Esophagus muscularis mucosa (tissue), 4 donors: ENCODE data around the gene ABCD3. TPM values are rescaled to one million over a fixed set of nuclear protein-coding genes. Genes with fewer than 3 reads are reported as not detected.

Source experiments
- DNase-seq: peaks from one replicate; pipeline ENCODE4 v3.0.0-alpha.2; 2017; ENCODE audit errors: extremely low spot score
- H3K27ac ChIP-seq, 4 donors: fragments of 200-600 bp; sonication (generic); replicated peaks in 1 of 4; 1 replicate in 3 of 4; 2 replicates in 1 of 4; pipeline ENCODE4 v1.5.1; 2016 to 2019; ENCODE audit warnings: mild to moderate bottlenecking in 1 of 4
- H3K27me3 ChIP-seq, 4 donors: fragments of 200-600 bp; sonication (generic); one replicate each; pipeline versions ENCODE4 v1.5.1 to v1.6.0; 2016 to 2019
- H3K36me3 ChIP-seq, 4 donors: fragments of 200-600 bp; sonication (generic); one replicate each; pipeline ENCODE4 v1.5.1; 2016 to 2019
- H3K4me1 ChIP-seq, 4 donors: fragments of 200-600 bp; sonication (generic); one replicate each; pipeline ENCODE4 v1.5.1; 2016 to 2019
- H3K4me3 ChIP-seq, 4 donors: fragments of 200-600 bp; sonication (generic); 1 replicate in 2 of 4; 2 replicates in 2 of 4; pipeline ENCODE4 v1.5.1; 2016 to 2019; ENCODE audit warnings: mild to moderate bottlenecking in 4 of 4, moderate library complexity in 1 of 4
- H3K9me3 ChIP-seq, 4 donors: fragments of 200-600 bp; sonication (generic); 1 replicate in 3 of 4; 2 replicates in 1 of 4; pipeline ENCODE4 v1.5.1; 2016 to 2019
- EP300 ChIP-seq: sonication (generic); formaldehyde crosslinking; IDR thresholded peaks from one replicate; pipeline ENCODE4 v1.6.1; 2017; ENCODE audit warnings: antibody characterized with exemption
- POLR2A ChIP-seq: fragments of 450-650 bp; IDR thresholded peaks from one replicate; pipeline ENCODE4 v1.6.1; 2017; ENCODE audit warnings: antibody characterized with exemption, moderate library complexity, mild to moderate bottlenecking, low read depth
- POLR2AphosphoS5 ChIP-seq, 2 donors: sonication (generic); formaldehyde crosslinking; IDR thresholded peaks; one replicate each; pipeline ENCODE4 v1.6.1; 2017; ENCODE audit warnings: antibody characterized with exemption in 2 of 2
- WGBS: methylation state at CpG from one replicate; pipeline ENCODE4 v1.1.5; 2018; 5-methylcytosine and 5-hydroxymethylcytosine counted together
- intact Hi-C: fragments of 100-400 bp; cut with DNase I; formaldehyde crosslinking; loops from one replicate; pipeline ENCODE4 v1.15.1; 2023
- total RNA-seq, 4 donors: library from RNA; depleted of rRNA; stranded (reverse); fragments of >200 nt; gene quantifications; one replicate each; pipeline versions ENCODE4 v1.1.0 to v1.2.1, GENCODE V29; 2016
- TF ChIP-seq, protein P1 (sequence below), 3 experiments: fragments of 200-600 bp in 2 of 3; fragments of 450-650 bp in 1 of 3; sonication (generic) in 2 of 3; IDR thresholded peaks; one replicate each; pipeline ENCODE4 v1.5.1; 2017 to 2019; ENCODE audit warnings: antibody characterized with exemption in 3 of 3, mild to moderate bottlenecking in 2 of 3, moderate library complexity in 1 of 3

ABCD3 gene
- total RNA-seq, 4 donors from 2014 or later = 25.0 to 59.4 (median 27.9) TPM

DNA sequence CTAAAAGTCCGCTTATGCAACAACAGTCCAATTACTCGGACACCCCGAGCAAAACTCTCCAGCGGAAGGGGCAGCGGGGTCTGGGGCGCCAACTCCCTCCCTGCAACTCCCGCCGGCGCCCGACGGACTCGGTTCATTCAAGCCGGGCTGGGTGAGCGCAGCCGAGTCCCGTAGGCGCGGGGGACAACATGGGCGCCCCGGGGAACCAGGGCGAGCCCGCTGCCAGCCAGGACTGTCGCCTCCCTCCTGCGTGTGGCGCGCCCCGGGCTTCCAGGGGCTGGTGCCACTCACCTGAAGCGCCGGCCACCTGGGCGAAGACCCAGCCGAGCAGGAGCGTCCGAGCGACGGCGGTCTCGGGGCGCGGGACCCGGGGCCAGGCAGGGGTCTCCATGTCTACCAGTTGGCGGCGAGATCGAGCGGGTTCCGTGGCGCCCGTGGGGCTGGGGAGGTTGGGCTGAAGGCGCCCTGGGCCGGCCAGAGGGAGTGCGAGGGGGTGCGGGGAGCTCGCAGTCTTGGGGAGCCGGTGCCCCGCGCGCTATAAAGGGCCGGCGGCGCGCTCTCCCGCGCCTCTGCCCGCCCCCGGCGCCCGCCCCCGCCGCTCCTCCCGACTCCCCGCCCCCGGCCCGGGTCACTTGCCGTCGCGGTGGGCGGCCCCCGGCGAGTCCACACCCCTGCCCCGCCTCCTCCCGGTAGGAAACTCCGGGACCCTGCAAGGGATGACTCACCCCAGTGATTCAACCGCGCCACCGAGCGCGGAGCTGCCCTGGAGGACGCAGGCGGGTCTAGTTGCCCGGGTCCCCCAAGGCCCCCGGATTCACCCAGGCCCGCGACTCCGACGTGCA lies 123.3 kb downstream of the ABCD3 start, which contains the start of gene F3:
Gene F3, minus strand, starts transcription at position 514 of the 842 bp plus-strand sequence. Its CDS starts 123 bp downstream, at position 391.
- peak; percentile 94 for DNase-seq
- peak within 1 kb of the TSS; percentile 63 to 88 (median 74) for H3K4me3 ChIP-seq
- 1% methylated on average over 15 of the region's 94 CpGs for WGBS
- peaks cover 0 to 7% (median 0%) of the 10 kb centered on the region in 4 donors for H3K27me3 ChIP-seq
- no peaks in the 10 kb centered on the region for H3K36me3 ChIP-seq
- H3K4me1 ChIP-seq = peaks cover 33 to 56% (median 45%) of the 10 kb centered on the region in 4 donors
- TF ChIP-seq, protein P1, sequence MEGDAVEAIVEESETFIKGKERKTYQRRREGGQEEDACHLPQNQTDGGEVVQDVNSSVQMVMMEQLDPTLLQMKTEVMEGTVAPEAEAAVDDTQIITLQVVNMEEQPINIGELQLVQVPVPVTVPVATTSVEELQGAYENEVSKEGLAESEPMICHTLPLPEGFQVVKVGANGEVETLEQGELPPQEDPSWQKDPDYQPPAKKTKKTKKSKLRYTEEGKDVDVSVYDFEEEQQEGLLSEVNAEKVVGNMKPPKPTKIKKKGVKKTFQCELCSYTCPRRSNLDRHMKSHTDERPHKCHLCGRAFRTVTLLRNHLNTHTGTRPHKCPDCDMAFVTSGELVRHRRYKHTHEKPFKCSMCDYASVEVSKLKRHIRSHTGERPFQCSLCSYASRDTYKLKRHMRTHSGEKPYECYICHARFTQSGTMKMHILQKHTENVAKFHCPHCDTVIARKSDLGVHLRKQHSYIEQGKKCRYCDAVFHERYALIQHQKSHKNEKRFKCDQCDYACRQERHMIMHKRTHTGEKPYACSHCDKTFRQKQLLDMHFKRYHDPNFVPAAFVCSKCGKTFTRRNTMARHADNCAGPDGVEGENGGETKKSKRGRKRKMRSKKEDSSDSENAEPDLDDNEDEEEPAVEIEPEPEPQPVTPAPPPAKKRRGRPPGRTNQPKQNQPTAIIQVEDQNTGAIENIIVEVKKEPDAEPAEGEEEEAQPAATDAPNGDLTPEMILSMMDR (IDR thresholded peaks at IDR 0.05) = no peak
- TF ChIP-seq POLR2A = peak; percentile 74
- TF ChIP-seq POLR2AphosphoS5 (IDR thresholded peaks at IDR 0.05) = peak; percentile 89 to 95
- no peaks in the 10 kb centered on the region for H3K9me3 ChIP-seq
- H3K27ac ChIP-seq = peak within 1 kb of the TSS; percentile 83 to 89 (median 88)
- intact Hi-C loops = no loop called here

DNA sequence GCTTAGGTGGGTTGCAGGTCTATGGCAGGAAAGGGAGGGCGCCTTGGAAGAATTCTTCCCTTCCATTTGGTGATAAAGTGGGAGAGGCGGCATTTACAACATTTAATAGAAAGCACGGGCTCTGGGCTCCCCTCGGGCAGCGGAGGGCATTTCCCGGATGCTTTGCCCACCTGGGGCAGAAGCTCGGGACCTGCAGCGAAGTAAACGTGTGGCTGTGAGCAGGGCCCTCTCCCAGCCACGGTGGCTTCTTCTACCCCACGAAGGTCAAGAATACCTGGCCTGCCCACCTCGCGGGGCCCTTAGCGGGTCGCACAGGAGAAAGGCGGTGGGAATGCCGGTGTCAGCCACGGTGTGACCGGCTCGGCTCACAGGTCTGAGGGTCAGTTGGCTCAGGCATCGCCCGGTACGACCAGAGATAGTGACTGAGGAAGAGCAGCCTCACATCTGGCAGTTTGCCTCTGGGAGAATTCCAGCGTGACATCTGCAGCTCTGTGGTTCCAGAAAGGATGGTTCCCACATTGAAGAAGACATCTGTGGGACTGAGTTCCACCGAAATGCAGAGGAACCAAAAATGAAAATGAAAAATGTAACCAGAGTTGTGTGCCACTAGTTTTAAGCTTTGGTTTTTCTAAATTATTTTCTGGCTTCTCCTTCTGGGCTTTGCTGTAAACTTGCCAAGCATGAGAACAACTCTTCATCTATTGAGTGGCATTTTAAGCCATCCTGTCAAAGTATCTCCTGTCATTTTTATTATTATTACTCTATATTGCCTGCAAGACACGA lies 124.1 kb downstream of the ABCD3 start:
- intact Hi-C loops = no loop called here
- peaks cover 0 to 7% (median 0%) of the 10 kb centered on the region in 4 donors for H3K27me3 ChIP-seq
- WGBS = 3% methylated on average over 11 of the region's 26 CpGs
- no peak for DNase-seq
- peak overlapping the region; percentile 63 to 88 (median 74) for H3K4me3 ChIP-seq
- H3K4me1 ChIP-seq = peaks cover 32 to 56% (median 45%) of the 10 kb centered on the region in 4 donors
- no peak for TF ChIP-seq POLR2A
- TF ChIP-seq POLR2AphosphoS5 (IDR thresholded peaks at IDR 0.05) = no peak
- TF ChIP-seq, protein P1 (IDR thresholded peaks at IDR 0.05) = no peak
- no peak for TF ChIP-seq EP300
- peak overlapping the region; percentile 83 to 89 (median 88) for H3K27ac ChIP-seq
- H3K36me3 ChIP-seq = no peaks in the 10 kb centered on the region
- H3K9me3 ChIP-seq = no peaks in the 10 kb centered on the region

DNA sequence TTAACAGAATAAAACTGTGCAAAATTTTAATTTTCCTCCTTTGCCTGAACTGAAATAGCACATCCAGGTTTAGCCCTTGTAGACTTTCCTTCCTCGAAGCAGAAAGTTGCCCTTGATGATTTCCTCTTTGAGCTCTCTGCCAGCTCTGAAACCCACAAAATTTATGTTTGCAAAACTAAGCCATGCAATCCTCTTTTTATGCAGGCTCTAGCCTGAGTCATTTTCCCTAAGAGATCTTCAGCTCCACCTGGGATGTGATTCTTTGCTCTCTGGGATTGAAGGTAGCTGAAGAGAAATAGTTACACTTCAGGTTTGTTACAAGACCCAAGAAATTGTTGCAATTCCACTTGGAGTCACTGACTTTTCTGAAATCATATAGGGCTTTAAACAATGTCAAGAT lies 124.8 kb downstream of the ABCD3 start:
- no peak for DNase-seq
- TF ChIP-seq POLR2AphosphoS5 (IDR thresholded peaks at IDR 0.05) (no peak), EP300 (no peak)
- intact Hi-C loops = no loop called here
- Histone ChIP-seq H3K36me3 (no peaks in the 10 kb centered on the region), H3K27ac (peak overlapping the region in 2 of 4 donors; percentile 87 to 88), H3K4me1 (peaks cover 27 to 49% (median 43%) of the 10 kb centered on the region in 4 donors), H3K9me3 (no peaks in the 10 kb centered on the region), H3K4me3 (peak overlapping the region in 2 of 4 donors; percentile 63 to 71), H3K27me3 (peaks cover 0 to 7% (median 0%) of the 10 kb centered on the region in 4 donors)
- 48% methylated on average over 1 of the region's 1 CpG for WGBS

DNA sequence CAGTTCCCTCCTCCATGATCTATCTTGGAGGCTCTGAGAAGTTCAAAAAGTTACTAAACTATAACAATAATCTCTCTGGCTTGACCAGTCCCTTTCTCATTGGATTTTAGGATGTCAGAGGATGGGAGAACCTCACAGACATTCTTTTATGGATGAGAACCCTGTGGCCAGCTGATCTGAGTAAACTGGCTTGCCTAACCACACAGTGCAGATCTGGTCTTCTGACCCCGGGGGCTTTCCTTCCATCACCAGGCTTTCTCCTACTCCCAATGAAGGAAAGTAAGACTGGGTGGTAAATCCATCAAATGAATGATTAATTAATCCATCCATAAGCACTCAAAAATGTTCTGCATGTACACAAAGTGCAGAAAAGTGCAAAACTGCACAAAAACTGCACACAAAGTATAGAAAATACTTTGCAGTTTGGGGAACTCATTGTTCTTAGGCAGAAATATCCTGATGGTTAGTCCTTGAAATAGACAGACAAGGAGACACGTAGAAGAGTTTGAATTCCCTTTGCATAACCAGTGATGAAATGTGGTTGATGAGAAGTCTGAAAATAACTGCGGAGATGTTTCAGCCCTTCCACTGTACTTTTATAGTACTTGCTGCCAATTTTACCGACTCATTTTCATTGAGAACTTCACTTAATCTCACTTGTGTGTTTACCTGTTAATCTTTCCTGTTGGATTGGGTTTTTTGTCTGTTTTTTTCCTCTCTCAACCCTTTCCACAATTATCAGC lies 125.9 kb downstream of the ABCD3 start:
- 71% methylated on average over 4 of the region's 4 CpGs for WGBS

DNA sequence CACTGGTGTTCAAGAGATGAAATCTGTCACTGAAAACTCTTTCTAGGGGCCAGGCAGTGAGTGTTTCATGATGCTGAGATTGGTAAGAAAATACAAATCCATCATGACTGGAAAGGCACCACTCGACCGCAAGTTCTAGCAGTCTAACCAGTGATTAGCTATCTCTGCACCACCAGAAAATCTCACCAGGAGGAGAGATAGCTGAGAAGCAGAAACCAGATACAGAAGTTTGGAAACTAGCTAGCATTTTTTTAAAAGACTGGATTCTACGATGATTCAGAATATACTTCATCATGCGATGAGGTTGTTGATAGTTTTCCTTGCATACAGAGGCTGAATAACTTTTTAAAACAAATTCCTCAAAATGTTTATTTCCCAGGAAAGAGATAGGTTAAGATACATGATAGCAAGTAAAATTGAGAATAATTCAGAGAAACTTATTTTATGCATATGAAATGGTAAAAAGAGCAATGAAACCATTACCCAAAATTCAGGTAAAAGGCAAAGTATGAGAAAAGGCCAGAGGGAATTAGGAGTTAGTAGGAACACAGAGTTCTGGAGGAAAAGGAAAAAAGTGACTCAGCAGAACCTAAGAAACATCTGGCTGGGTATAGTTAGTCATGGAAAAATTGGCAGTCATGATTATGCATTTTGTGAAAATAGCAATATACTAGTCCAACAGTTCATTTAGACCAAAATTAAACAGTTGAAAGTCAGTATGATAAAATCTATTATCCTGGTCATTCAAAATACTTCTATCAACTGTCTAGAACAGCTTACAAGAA lies 126.7 kb downstream of the ABCD3 start:
- H3K9me3 ChIP-seq = no peaks in the 10 kb centered on the region
- intact Hi-C loops = no loop called here
- peaks cover 0 to 7% (median 0%) of the 10 kb centered on the region in 4 donors for H3K27me3 ChIP-seq
- no peak overlapping the region for H3K4me3 ChIP-seq
- WGBS = 81% methylated on average over 4 of the region's 4 CpGs
- no peak for DNase-seq
- no peaks in the 10 kb centered on the region for H3K36me3 ChIP-seq
- H3K4me1 ChIP-seq = peaks cover 24 to 40% (median 34%) of the 10 kb centered on the region in 4 donors
- H3K27ac ChIP-seq = peak overlapping the region; percentile 10 to 42 (median 32)
- TF ChIP-seq EP300 (no peak), POLR2AphosphoS5 (IDR thresholded peaks at IDR 0.05) (peak in 1 of 2 donors; percentile 45)

More for the DNA sequence above, 125.9 kb downstream of the ABCD3 start:
- H3K9me3 ChIP-seq = no peaks in the 10 kb centered on the region
- no peaks in the 10 kb centered on the region for H3K36me3 ChIP-seq
- peaks cover 24 to 40% (median 35%) of the 10 kb centered on the region in 4 donors for H3K4me1 ChIP-seq
- peak overlapping the region; percentile 10 to 42 (median 32) for H3K27ac ChIP-seq
- DNase-seq = no peak
- TF ChIP-seq EP300 (no peak), POLR2AphosphoS5 (IDR thresholded peaks at IDR 0.05) (no peak), POLR2A (no peak)
- intact Hi-C loops = no loop called here
- no peak overlapping the region for H3K4me3 ChIP-seq
- peaks cover 0 to 7% (median 0%) of the 10 kb centered on the region in 4 donors for H3K27me3 ChIP-seq
